ENCODE measurements around the gene MEGF6. TPM values are rescaled to one million over a fixed set of nuclear protein-coding genes. Genes with fewer than 3 reads are reported as not detected.

Gene MEGF6
- total and polyA plus RNA-seq, 12 donors, result 1.8 to 14.1 (median 7.0) TPM

- peaks cover 0 to 9% (median 6%) of the 10 kb centered on the region in 9 donors for H3K4me1 ChIP-seq
- TF ChIP-seq CTCF (IDR thresholded peaks at IDR 0.05), result no peak
- H3K27me3 ChIP-seq, result no peaks in the 10 kb centered on the region
- DNase-seq (no peak), ATAC-seq (no peak)
- 90% methylated on average over 34 of the region's 34 CpGs for WGBS, 2 donors
- no peaks in the 10 kb centered on the region for H3K9me3 ChIP-seq
- no peaks in the 10 kb centered on the region for H3K36me3 ChIP-seq
- no peak overlapping the region for H3K27ac ChIP-seq
- intact Hi-C loops (cut with DNase I), result loop anchor here in 5 of 10 donors (5.0 to 10.0 kb wide), 4 partner anchors 68 to 233 kb away; no protein-coding TSS in a partner anchor
- no peak overlapping the region for H3K4me3 ChIP-seq
Measured at GRCh38 chr1:3494321-3495308, 116.7 kb downstream of the MEGF6 start.

- no peak for ATAC-seq
- WGBS, 2 donors, result 88 to 90% methylated on average over 17 of the region's 17 CpGs
- Histone ChIP-seq H3K27me3 (no peaks in the 10 kb centered on the region), H3K4me3 (no peak overlapping the region), H3K27ac (no peak overlapping the region), H3K36me3 (no peaks in the 10 kb centered on the region), H3K4me1 (peaks cover 0 to 9% (median 6%) of the 10 kb centered on the region in 9 donors), H3K9me3 (peaks cover 0 to 12% (median 3%) of the 10 kb centered on the region in 11 donors)
- no peak for DNase-seq
- no peak for TF ChIP-seq CTCF (IDR thresholded peaks at IDR 0.05)
- intact Hi-C loops (cut with DNase I), result loop anchor here in 5 of 10 donors (5.0 to 10.0 kb wide), 4 partner anchors 70 to 235 kb away; no protein-coding TSS in a partner anchor
Measured at GRCh38 chr1:3492545-3493246, 118.6 kb downstream of the MEGF6 start.

GRCh38 chr1:3491291-3492246, 119.7 kb downstream of the MEGF6 start:
- Histone ChIP-seq H3K9me3 (peaks cover 0 to 13% (median 3%) of the 10 kb centered on the region in 11 donors), H3K4me3 (peak overlapping the region in 1 of 10 donors; percentile 1), H3K27me3 (peaks cover 0 to 7% (median 0%) of the 10 kb centered on the region in 7 donors), H3K27ac (no peak overlapping the region), H3K4me1 (peaks cover 0 to 9% (median 6%) of the 10 kb centered on the region in 9 donors), H3K36me3 (no peaks in the 10 kb centered on the region)
- ATAC-seq (peak; percentile 79 to 91 (median 83)), DNase-seq (peak; percentile 72 to 86)
- intact Hi-C loops (cut with DNase I), result loop anchor here (1.0 to 10.0 kb wide), 9 partner anchors 71 to 236 kb away; no protein-coding TSS in a partner anchor
- WGBS, 2 donors, result 40% methylated on average over 41 of the region's 41 CpGs
- peak; percentile 99 to 100 (median 100) for TF ChIP-seq CTCF (IDR thresholded peaks at IDR 0.05)
